Kasumi-1 (cell line): Measurements from ENCODE around the gene AUTS2.
"Not testable (repeated sequence)": the region's sequence is repeated elsewhere in the genome, so short reads cannot be mapped to it uniquely, and the experiment has no call there.

Source experiments
- DNase-seq, 2 experiments: peaks; one replicate each; lab custom pipeline; 2025; lab: John Stamatoyannopoulos, UW

AUTS2 gene

DNA sequence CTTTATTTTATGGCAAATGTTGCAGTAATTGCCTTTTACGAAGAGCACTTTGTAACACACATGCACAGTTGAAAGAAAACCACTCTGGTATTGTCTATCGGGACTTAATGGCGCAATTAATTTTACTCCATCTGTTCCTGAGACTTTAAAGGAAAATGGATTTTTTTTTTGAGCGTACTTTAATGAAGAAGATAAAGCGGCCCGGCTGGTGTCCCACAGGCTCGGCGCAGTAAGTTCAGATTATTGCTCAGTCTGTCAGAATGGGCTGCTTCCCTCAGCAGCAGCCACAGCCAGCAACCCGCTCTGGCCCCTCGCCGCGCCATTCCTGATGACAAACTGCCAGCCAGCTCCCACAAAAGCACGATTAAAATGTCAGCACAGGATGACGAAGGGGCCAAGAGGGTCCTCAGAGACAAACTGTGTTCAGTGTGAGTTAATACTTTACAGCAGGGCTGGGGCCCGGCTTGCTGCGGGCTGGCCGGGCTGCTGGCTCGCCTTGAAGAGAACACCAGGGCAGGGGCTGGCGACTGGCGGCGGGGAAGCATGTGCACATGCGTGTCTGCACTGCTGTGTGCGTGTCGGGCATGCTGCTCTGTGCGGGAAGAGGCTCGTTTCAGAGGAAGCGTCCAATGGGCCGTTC, 1032.7 kb downstream of the AUTS2 start:
- no peak for DNase-seq

DNA sequence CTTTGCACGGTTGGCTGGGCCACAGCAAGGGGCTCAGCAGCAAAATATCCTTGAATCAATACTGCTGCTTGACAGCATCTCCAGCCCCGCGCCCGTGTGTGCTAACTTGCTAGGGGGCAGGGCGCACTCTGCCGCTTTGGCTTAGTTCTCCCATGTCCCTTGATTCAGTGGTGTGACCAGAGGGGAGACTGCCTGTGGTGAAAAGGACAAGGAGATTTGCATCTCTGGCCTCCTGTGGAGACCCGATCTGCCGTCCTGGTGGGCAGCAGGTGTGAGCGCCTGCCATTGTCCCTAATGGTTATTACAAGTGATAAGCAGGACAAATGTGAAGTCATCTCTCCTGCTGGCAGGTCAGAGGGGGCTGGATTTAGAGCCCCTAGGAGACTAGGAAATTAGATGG, 1033.4 kb downstream of the AUTS2 start:
- DNase-seq, result no peak

DNA sequence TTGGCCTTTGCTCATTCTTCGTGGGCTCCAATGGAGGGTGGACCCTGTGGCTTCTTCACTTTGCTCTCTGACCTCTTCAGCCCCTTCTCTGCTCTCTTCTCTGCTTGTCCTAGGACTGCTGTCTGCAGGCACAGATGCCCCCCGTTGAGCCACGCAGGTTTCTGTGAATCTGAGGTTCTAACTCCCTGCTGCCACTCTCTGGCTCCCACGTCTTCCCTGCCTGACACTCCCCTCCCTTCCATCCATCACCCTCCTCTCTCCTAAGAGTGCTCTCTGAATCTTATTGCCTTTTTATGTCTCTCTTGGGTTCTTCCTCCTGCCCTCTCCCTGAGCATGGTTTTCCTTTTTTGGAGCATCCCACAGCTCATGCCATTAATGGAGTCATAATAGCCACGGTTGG, 1034.1 kb downstream of the AUTS2 start:
- no peak for DNase-seq

DNA sequence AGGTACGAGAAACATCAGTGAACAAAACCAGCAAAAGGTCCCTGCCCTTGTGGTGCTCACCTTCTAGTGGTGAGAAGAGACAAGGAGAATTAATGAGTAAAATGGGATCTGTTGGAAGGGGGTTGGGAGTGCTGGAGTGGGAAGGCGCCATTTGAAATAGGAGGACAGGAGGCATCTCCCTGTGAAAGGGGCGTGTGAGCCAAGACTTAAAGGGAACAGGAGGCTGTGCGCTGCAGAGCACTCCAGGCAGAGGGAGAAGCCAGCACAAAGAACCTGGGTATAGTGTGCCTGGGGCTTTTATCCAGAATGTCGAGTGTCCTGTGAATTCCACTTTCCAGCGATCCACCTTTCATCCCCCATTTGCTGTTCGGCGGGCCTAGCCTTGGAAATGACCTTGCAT, 1035.8 kb downstream of the AUTS2 start:
- DNase-seq, result no peak

DNA sequence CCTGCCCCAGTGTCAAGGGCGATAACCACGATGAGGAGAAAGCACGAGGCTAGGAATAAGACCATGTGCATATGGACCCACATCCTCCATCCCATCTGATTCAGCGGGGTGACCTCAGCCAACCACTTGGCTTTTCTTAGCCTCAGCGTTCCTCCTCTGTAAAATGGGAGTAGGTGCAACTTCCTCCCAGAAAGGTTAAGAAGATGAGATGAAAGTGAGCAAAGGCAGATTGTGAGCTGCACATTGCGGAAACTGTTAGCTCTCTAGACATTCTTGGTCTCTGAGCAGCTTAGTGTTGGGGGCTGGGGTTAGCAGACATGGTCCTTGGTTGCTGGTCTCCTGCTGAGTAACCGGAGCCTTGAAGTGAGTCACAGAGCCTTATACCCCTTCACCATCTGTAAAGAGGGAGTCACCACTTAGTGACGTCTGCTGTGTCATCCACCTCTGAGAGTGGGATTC, 1036.4 kb downstream of the AUTS2 start:
- DNase-seq, result no peak

DNA sequence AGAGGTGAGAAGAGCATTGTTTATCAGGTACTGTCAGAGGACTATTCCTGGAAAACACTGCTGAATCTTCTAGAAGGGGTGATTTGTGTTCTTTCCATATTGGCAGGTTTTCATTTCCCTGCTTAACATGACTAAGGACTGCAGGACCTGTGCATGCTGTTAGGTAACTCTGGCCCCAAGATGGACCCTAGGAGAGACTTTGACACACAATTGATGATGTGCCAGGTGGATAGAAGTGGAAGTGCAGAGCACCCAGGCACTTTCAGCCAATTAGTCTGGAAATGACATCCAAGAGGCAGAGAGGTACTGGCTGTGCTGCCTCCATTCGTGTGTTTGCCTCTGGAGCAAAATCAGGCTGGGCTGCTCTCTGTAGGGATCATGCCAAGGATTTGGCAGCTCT, 1037.4 kb downstream of the AUTS2 start:
- DNase-seq, result no peak

DNA sequence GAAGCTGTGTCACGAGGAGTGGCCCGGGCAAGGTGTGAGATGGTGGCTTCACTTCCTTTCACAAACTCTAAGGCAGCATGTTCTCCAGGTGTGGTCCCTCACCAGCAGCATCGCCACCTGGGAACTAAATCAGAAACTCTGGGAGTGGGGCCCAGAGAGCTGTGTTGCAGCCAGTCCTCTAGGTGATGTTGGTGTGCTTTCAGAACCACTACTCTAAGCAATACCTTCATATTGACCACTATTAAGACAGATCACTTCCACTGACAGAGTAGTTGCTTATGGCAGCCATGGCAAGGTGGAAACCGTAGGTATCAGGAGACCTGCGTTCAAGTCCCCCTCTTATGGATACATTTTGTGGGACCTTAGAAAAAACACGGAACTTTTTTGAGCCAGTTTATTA, 1037.9 kb downstream of the AUTS2 start:
- no peak for DNase-seq

DNA sequence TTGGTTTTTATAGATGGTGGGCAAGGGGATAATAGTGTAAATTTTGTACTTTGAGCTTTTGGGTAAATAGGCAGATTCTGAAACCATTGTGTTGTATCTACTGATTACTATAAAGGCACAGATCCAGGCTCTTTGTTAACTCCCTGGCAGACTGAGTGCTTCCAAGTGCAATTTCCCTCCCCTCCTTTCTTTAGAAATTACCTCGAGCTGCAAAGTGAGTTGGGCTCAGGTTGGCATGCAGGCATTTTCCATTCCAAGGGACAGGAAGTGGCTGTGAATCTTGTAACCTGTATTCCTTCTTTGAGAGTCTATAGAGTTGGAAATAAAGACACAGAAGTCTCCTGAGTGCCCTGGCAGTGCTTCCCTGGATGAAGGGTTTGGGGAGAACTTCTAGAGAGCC, 1039.5 kb downstream of the AUTS2 start:
- DNase-seq, result no peak

DNA sequence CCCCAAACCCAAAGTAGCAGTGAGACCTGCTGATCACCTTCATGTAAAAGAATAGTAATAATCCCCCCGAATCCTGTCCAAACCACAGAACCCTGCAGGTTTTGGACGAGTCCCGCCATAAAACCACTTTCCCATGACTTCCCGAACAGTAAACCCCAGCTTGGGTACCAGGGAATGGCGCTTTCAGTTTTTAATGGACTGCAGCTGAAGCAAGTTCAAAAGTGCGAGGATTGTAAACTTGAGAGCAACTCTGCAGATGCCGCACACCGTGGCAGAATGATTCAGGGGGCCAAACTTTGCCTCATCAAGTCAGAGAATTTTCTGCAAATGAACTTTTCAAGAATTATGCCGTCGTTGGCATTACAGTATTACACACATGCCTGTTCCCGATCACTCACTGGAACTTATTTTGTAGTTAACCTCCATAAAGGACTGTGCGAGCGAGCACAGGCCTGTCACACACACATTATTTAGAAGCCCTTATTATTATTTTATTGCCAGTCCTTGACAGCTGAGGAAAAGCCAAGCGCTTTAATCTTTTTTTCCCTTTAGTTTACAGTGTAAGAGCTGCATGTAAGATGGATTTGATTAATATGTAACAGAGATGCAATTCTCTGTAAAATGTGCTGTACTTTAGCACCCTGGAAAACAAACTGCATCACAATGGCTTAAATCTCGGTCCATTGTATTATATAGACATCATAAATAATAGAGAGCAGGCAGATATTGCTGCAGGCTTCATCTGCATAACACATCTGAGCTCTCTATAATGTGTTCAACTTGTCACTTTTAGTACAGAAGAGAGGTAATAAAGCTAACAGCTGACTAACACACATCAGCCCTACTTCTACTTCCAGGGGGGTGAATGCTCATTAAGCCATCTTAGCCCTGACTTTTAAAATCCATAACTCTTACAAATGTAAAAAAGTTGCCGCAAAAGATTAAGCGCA, 1040.2 kb downstream of the AUTS2 start:
- no peak for DNase-seq

DNA sequence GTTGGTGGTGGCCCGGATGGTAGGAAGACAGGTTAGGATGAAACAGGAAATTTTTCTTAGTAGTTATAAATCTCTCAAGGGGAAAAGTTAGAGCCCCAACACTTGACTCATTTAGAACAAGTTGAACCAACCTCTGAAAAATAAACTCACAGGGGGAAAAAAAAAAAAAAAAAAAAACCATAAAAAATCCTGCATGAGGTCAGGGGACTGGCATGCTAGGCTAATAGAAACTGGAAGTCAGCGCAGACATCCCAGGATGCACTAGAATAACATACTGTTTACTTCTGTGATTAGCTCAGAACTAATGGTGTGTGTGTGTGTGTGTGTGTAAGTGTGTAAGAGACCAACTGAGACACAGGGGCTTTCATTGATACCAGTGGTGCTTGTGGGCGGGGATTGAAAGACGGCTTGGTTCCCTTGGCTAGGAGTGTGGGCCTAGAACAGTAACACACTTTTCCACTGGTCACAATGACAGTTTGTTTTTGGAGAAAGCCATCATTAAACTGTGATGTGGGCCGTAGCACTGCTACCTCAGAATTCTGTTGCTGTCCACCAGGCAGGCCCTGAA, 1042.1 kb downstream of the AUTS2 start:
- DNase-seq, result no peak

DNA sequence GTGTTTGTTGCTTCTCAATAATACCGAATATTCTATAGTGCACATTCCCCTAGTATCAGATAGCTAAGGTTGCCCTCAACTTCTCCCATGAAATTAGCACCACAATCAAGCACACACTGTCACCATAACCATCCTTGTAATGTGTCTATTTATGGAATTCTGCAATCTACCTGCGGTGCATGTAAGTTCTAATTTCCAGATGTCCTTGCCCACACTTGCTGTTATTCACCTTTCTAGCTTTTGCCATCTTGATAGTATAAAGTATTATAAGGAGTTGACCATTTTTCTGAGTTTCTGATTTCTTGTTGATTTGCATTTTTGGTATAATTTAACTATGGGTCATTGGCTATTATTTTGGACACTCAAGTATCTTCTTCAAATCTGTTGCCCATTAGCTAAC, 1043.6 kb downstream of the AUTS2 start:
- DNase-seq, result no peak

DNA sequence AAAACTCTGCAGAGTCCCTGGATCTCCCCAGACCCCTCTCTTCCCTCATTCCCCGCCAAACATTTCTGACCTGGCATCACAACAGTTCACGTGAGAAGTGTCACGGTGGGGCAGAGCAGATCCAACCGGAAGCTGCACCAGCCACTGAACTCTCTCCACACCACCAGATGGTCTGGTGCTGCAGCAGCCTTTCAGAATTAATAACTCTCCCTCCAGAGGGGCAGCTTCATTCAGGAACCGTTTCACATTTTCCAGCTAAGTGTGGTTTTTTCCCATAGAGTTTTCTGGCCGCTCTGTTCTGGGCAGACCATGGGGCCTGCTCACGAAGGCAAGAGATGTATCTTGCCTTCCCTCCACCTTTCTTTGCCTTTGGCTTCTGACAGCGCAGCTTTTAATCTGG, 1047.0 kb downstream of the AUTS2 start:
- DNase-seq, result no peak

DNA sequence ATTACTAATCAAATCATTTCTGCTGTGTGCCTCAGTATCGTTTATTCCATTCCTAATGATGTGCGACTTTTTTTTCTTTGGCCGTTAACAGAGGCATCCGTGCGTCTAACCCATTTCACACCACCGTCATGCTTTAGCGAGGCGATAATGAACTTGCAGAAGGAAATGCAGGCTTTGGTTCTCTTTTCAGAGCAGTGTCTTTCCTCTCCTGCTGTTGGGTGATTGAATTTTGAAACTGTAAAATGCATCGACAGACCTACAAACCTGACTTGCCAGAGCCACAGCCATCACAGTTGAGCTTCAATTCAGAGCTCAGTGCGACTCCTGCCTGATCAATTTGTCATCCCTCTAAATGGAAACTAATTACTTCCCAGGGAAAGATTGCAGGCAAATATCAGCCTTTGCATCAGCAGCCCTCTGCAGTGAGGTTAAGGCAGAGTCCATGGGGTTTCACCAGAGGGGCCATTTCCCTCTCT, 1047.6 kb downstream of the AUTS2 start:
- DNase-seq, result no peak

DNA sequence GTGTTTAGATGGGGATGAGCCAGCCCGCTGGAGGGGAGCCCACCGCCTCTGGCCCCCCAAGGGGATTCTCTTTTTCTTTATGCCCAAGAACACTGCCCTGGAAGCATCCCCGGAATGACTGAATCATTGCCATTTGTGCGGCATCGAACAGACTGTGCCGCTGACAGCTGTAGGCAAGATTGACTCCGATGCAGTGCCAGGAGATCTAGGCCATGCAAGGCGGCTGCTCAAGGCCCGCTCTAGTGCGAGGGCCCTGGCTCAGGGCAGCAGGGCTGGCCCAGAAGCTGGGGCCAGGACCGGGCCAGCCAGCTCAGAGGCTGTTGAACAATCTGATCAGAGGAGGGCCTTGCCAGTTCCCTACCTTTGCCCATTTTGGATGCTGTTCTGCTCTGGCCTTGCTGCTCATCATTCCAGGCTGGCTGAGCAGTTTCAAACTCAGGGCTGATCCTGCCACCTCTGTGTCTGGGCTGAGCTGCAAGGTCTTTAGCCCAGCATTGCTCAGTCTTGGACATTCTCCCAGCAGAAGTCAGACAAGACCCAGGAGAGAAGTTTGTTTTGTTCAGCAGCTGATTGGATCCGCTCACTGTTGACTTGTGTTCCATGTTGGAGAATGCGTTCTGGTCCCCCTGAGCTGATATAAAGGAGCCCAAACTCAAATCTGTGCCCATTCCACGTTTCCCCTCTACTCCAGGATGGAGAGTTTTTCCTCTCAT, 1048.4 kb downstream of the AUTS2 start:
- no peak for DNase-seq

DNA sequence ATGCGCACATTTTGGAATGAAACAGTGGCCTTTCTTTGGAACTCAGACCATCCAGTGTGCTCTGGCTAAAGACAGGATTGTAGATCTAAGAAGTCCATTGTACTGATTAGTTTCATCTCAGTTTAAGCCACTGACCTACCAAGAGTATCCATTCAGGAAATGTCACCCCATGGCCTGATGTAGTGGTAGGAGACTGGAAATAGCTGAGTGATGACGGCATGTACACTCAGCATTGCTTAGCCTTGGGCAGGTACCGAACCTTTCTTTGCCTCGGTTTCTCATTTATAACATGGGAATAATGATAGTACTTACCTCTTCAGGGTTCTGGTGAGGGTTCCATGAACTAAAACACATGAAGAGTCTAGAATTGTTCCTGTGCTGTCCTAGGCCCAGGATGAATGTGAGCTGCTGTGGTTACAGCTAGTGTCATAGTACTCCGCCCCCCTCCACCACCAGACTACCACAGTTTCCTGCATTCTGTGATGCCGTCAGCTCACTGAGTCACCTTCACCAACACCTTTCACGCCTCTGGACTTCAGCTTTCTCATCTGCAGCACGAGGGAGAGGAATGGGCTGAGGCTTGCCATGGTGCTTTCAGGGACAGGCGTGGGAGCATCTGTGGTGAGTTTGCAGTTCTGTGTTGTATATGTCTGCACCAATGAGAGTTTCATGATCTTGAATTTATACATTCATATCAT, 1049.7 kb downstream of the AUTS2 start:
- no peak for DNase-seq

DNA sequence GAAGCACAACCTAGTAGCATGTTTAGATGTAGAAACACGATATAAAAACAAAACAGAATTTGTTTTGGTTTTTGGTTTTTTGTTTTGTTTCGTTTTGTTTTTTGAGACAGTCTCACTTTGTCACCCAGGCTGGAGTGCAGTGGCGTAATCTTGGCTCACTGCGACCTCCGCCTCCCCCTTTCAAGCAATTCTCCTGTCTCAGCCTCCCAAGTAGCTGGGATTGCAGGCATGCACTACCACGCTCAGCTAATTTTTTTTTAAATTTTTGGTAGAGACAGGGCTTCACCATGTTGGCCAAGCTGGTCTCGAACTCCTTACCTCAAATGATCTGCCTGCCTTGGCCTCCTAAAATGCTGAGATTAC, 1050.2 kb downstream of the AUTS2 start:
- not testable (repeated sequence) for DNase-seq

DNA sequence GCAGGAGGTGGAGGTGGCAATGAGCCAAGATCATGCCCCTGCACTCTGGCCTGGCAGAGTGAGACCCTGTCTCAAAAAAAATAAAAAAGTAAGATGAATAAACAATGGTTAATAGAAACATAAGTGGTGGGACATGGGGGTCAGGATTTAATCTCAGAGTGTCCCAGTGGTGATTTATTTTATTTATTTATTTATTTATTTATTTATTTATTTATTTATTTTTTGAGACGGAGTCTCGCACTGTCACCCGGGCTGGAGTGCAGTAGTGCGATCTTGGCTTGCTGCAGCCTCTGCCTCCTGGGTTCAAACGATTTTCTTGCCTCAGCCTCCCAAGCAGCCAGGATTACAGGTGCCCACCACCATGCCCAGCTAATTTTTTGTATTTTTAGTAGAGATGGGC, 1051.0 kb downstream of the AUTS2 start:
- DNase-seq, result no peak

DNA sequence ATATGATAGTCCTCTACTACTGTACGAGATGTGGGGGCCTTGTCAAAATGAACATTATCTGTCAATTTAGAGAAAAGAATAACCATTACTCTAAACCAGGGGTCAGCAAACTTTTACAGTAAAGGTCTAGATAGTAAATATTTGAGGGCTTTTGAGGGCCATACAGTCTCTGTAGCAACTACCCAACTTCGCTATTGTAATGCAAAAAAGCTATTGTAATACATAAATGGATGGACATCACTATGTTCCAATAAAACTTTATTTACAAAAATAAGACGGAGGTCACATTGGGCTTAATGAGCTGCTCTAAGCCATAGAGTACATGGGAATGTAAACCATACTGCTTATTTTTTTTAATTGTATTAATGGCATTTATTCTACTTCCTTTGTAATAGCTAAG, 1055.9 kb downstream of the AUTS2 start:
- no peak for DNase-seq

DNA sequence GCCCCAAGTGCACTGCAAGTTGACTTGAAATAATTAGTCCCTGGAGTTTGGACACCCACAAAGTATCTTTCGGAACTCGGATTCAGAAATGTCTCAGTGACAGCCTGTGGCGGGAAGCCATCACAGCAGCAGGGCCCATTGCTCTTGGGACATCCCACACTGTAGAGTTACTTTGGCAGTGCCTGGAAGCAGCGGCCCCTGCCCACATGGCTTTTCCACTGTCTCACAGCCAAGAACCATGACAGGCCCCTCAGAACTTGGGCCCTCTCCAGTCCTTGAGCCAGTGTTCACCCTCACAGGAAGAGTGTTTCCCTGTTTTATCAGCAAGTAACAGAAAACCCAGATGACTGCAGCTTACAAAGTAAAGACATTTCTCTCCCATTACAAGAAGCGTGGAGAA, 1056.7 kb downstream of the AUTS2 start:
- no peak for DNase-seq

DNA sequence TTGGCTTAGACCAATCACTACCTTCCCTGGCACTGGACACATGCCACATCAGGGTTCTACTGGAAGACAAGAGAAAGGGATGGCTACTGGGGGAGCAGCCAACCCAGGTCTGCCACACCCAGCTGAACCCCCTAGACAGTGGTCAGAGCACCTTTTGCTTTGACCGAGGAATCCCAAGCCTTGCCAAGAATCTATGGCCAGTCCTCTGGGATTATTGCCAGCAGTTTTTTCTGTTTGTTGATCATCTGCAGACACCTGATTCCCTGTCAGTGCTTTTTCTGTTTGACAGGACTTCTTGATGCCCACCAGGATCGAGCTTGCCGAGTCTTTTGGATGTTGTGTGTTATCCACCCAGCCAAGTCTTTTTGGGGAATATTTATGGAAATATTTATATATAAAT, 1057.4 kb downstream of the AUTS2 start:
- no peak for DNase-seq

DNA sequence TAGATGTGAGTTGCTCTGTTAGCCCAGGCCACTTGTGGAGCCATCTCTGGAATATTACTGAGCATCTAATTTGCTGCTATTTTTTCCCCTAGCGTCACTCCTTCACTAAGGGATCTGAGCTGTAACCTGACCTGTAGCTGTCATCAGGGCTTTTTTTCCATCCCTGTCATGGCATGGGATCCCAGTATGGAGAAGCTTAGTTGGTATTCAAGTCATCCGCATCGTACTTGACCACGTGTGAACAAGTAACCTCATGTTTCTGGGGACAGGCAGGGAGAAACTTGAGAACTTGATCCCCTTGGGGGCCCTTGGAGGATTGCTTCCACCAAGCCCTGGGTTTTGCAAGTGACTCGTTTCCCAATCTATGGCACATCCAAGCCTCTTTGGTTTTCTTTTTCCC, 1059.3 kb downstream of the AUTS2 start:
- no peak for DNase-seq
